Erythroblast (primary cell): ENCODE measurements around the gene IL1RAP.

ENCODE experiments used
- GATA1 ChIP-seq: IDR thresholded peaks from 2 replicates; pipeline ENCODE4 v1.6.1; 2011; ENCODE audit warnings: low read depth, mild to moderate bottlenecking, control low read depth, low read length, moderate library complexity
- POLR2A ChIP-seq: IDR thresholded peaks from 2 replicates; pipeline ENCODE4 v1.6.1; 2011; ENCODE audit warnings: mild to moderate bottlenecking, low read length

GRCh38 chr3:190585805-190586630 lies 72.1 kb downstream of the IL1RAP start:
- TF ChIP-seq POLR2A (peak; percentile 58), GATA1 (no peak)
